Pancreas (tissue), 10 donors: ENCODE measurements around the gene SLC25A22. TPM values are rescaled to one million over a fixed set of nuclear protein-coding genes. Genes with fewer than 3 reads are reported as not detected.
A peak's percentile ranks its signal among the peaks of the same experiment; 100 is the strongest.

ENCODE experiments used
- ATAC-seq, 4 donors: fragments of 200-7000 bp; cut with Tn5 transposase; one replicate each; pipeline versions ENCODE4 v1.8.0 to v1.9.1; 2020; ENCODE audit warnings: mild to moderate bottlenecking in 4 of 4, moderate library complexity in 4 of 4
- DNase-seq, 6 donors: peaks; one replicate each; pipeline ENCODE4 v3.0.0-alpha.2; 2020
- FAIRE-seq: peaks from 2 replicates; lab custom pipeline; 2012; peaks lifted over from hg19 to GRCh38; lab: Jason Lieb, UNC
- H3K27ac ChIP-seq, 4 donors: fragments of 200-600 bp; sonication (generic); 1 replicate in 3 of 4; 2 replicates in 1 of 4; pipeline versions ENCODE4 v1.5.0 to v1.8.0; 2020
- H3K27me3 ChIP-seq, 4 donors: fragments of 200-600 bp; one replicate each; pipeline ENCODE4 v1.8.0; 2021
- H3K36me3 ChIP-seq, 3 donors: fragments of 200-600 bp; sonication (generic) in 1 of 3; one replicate each; pipeline versions ENCODE4 v1.5.0 to v1.8.0; 2020 to 2021
- H3K4me1 ChIP-seq, 3 donors: fragments of 200-600 bp; one replicate each; pipeline ENCODE4 v1.8.0; 2021
- H3K4me3 ChIP-seq, 4 donors: fragments of 200-600 bp; sonication (generic) in 2 of 4; one replicate each; pipeline versions ENCODE4 v1.5.0 to v1.8.0; 2020 to 2021
- H3K9me3 ChIP-seq, 4 donors: fragments of 200-600 bp; one replicate each; pipeline ENCODE4 v1.8.0; 2021
- WGBS, 2 donors: extraction: QIAGEN DNeasy Blood & Tissue Kit; methylation state at CpG; one replicate each; pipeline ENCODE4 v1.1.7; 2013; 5-methylcytosine and 5-hydroxymethylcytosine counted together
- intact Hi-C, 3 donors: fragments of 100-400 bp; cut with DNase I; formaldehyde crosslinking; loops; one replicate each; pipeline versions ENCODE4 v1.11.1 to v1.14.2; 2022
- polyA plus RNA-seq, 2 donors: library from polyadenylated mRNA; stranded (reverse); fragments of 200-250 nt; gene quantifications; one replicate each; pipeline ENCODE4 v1.2.3, GENCODE V29; 2013
- total RNA-seq, 6 donors: library from RNA; stranded (reverse); fragmentation: NEBNext Ultra II Directional in 4 of 6; extraction: Animal tissue kit (Norgen Biotek cat#: 25700) in 4 of 6; gene quantifications; one replicate each; pipeline versions ENCODE4 v1.2.1 to v1.2.4, GENCODE V29; 2021 to 2023
- TF ChIP-seq, protein P1 (sequence below), 4 donors: fragments of 200-600 bp; sonication (generic) in 3 of 4; IDR thresholded peaks; one replicate each; pipeline versions ENCODE4 v1.5.0 to v1.8.0; 2021; ENCODE audit warnings: antibody characterized with exemption in 4 of 4
- donor health status: healthy with polysubstance abuse.
- donor health status: DM: no; HTN: no; CAD: no; lungs with moderate emphysema.
- donor health status: DM: no; HTN: no; CAD: no.
- donor health status: control.
- donor health status: control.
- donor health status: Bipolar disorder and iron deficiency.
- donor health status: DM: yes; HTN: yes; CAD: no.
- donor health status: DM: no; HTN: no; CAD: no.
- donor health status: DM: no; HTN: no; CAD: no.
- donor health status: DM: yes; HTN: yes; CAD: no.

Gene SLC25A22
- total and polyA plus RNA-seq, 8 donors: 32.2 to 84.0 (median 42.9) TPM

DNA sequence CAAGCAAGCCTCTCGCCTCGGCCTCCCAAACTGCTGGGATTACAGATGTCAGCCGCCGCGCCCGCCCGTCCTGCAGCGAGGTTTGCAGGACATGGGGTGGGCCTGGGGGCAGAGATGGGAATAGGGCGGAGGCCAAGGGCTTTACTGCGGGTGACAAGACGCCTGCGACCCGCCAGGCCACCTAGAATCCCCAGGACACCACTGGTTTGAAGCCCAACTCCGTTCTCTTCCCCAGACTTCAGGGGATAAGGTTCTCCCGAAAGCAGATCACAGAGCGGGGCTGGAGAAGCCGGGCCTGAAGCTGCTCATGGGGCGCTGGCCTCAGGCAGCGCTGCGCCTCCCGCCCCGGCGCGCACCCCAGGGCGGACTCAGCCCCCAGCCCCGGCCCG lies 43.9 kb upstream of the SLC25A22 start:
- peaks cover 4 to 28% (median 25%) of the 10 kb centered on the region in 3 donors for H3K4me1 ChIP-seq
- FAIRE-seq: no peak

GRCh38 chr11:839875-840617 lies 42.0 kb upstream of the SLC25A22 start:
- Histone ChIP-seq H3K36me3 (peaks cover 0 to 45% (median 21%) of the 10 kb centered on the region in 3 donors), H3K27ac (no peak overlapping the region), H3K27me3 (no peaks in the 10 kb centered on the region), H3K4me3 (peak overlapping the region in 2 of 4 donors; percentile 77 to 92), H3K9me3 (no peaks in the 10 kb centered on the region), H3K4me1 (peaks cover 4 to 31% (median 30%) of the 10 kb centered on the region in 3 donors)
- ATAC-seq (no peak), FAIRE-seq (no peak), DNase-seq (peak in 1 of 6 donors; percentile 49)
- intact Hi-C loops: no loop called here
- TF ChIP-seq, protein P1, sequence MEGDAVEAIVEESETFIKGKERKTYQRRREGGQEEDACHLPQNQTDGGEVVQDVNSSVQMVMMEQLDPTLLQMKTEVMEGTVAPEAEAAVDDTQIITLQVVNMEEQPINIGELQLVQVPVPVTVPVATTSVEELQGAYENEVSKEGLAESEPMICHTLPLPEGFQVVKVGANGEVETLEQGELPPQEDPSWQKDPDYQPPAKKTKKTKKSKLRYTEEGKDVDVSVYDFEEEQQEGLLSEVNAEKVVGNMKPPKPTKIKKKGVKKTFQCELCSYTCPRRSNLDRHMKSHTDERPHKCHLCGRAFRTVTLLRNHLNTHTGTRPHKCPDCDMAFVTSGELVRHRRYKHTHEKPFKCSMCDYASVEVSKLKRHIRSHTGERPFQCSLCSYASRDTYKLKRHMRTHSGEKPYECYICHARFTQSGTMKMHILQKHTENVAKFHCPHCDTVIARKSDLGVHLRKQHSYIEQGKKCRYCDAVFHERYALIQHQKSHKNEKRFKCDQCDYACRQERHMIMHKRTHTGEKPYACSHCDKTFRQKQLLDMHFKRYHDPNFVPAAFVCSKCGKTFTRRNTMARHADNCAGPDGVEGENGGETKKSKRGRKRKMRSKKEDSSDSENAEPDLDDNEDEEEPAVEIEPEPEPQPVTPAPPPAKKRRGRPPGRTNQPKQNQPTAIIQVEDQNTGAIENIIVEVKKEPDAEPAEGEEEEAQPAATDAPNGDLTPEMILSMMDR (IDR thresholded peaks at IDR 0.05): no peak
- 54 to 66% methylated on average over 25 of the region's 25 CpGs for WGBS, 2 donors

More for the DNA sequence above, 43.9 kb upstream of the SLC25A22 start:
- Histone ChIP-seq H3K4me3 (peak overlapping the region; percentile 69 to 92 (median 79)), H3K27me3 (no peaks in the 10 kb centered on the region), H3K9me3 (no peaks in the 10 kb centered on the region), H3K36me3 (peaks cover 0 to 36% (median 21%) of the 10 kb centered on the region in 3 donors), H3K27ac (peak overlapping the region; percentile 83 to 93 (median 92))
- WGBS, 2 donors: 0 to 1% methylated on average over 27 of the region's 27 CpGs
- intact Hi-C loops: no loop called here
- DNase-seq (peak in 1 of 6 donors; percentile 55), ATAC-seq (peak; percentile 5 to 14 (median 7))
- TF ChIP-seq, protein P1 (IDR thresholded peaks at IDR 0.05): no peak

- peaks cover 4 to 31% (median 27%) of the 10 kb centered on the region in 3 donors for H3K4me1 ChIP-seq
- no peak overlapping the region for H3K27ac ChIP-seq
- 84 to 91% methylated on average over 3 to 5 of the region's 5 CpGs for WGBS, 2 donors
- H3K36me3 ChIP-seq: peaks cover 0 to 45% (median 21%) of the 10 kb centered on the region in 3 donors
- FAIRE-seq (no peak), ATAC-seq (no peak), DNase-seq (peak in 1 of 6 donors; percentile 33)
- H3K9me3 ChIP-seq: no peaks in the 10 kb centered on the region
- H3K27me3 ChIP-seq: no peaks in the 10 kb centered on the region
- H3K4me3 ChIP-seq: no peak overlapping the region
- TF ChIP-seq, protein P1 (IDR thresholded peaks at IDR 0.05): no peak
- intact Hi-C loops: no loop called here
Measured at GRCh38 chr11:839280-839623, 41.2 kb upstream of the SLC25A22 start.

DNA sequence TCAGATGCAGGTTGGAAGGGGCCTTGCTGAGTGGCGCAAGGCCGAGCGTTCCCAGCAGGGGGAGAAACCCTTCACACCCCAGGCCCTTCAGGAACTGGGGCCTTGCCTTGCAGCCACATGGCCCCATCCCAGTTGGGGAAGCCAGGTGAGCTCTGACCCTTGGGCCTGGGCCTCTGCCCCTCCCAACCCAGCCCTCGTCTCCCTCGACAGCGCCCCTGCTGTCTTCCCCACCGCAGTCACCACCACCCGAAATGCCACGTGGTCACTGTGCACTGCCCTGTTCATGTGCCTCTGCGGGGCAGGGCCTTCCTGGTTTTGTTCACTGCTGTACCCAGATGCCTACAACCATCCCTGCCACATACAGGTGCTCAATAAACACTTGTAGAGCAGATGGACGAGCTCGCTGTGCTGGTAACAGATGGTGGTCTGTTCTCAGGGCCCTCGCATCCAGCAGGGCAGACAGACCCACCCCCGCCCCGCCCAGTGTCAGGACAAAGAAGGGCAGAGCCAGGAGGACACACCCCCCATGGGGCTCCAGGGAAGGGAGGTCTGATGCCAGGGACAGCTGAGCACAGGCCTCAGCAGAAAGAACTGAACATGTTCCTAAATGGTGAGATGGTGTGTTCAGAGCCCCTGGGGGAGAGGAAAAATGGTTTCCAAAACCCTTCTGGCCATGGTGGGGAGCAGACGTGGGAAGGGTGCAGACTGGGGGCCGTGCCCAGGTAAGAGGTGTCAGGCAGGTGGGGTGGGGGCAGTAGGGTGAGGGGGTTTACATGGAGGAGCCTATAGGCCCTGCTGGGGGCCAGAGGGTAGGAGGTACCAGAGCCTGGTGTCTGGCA lies 40.6 kb upstream of the SLC25A22 start:
- Histone ChIP-seq H3K4me3 (no peak overlapping the region), H3K27ac (no peak overlapping the region), H3K36me3 (peaks cover 0 to 45% (median 21%) of the 10 kb centered on the region in 3 donors), H3K4me1 (peaks cover 0 to 25% (median 21%) of the 10 kb centered on the region in 3 donors), H3K9me3 (no peaks in the 10 kb centered on the region), H3K27me3 (no peaks in the 10 kb centered on the region)
- DNase-seq (peak in 2 of 6 donors; percentile 68 to 74), ATAC-seq (no peak), FAIRE-seq (no peak)
- TF ChIP-seq, protein P1 (IDR thresholded peaks at IDR 0.05): no peak
- 42% methylated on average over 17 of the region's 17 CpGs for WGBS, 2 donors
- intact Hi-C loops: no loop called here
